ENCODE results near the gene AGTRAP. TPM values are rescaled to one million over a fixed set of nuclear protein-coding genes. Genes with fewer than 3 reads are reported as not detected.
A peak's percentile ranks its signal among the peaks of the same experiment; 100 is the strongest.

The AGTRAP gene
- total RNA-seq, 1 donor from 2014 or later: 15.7 TPM

GRCh38 chr1:11697188-11697892 lies 38.6 kb upstream of the AGTRAP start:
- Histone ChIP-seq H3K36me3 (ENCODE audit: control insufficient read depth in 3 of 3, insufficient read depth in 3 of 3, low read length in 3 of 3) (no peaks in the 10 kb centered on the region), H3K9ac (ENCODE audit: low read depth in 1 of 3, low read length in 3 of 3) (no peak overlapping the region), H3K27ac (ENCODE audit: low read depth, low read length) (no peak overlapping the region), H3K4me1 (ENCODE audit: control insufficient read depth in 3 of 3, insufficient read depth in 3 of 3, low read length in 3 of 3) (peaks cover 15 to 30% (median 19%) of the 10 kb centered on the region in 3 donors), H3K4me3 (ENCODE audit: low read length in 3 of 3) (no peak overlapping the region), H3K27me3 (ENCODE audit: control insufficient read depth in 3 of 3, insufficient read depth in 3 of 3, low read length in 3 of 3) (peaks cover 54 to 73% (median 72%) of the 10 kb centered on the region in 3 donors), H3K9me3 (ENCODE audit: control insufficient read depth in 3 of 3, low read length in 3 of 3) (no peaks in the 10 kb centered on the region)

- Histone ChIP-seq H3K9ac (ENCODE audit: low read depth in 1 of 3, low read length in 3 of 3) (no peak overlapping the region), H3K27me3 (ENCODE audit: control insufficient read depth in 3 of 3, insufficient read depth in 3 of 3, low read length in 3 of 3) (peaks cover 51 to 73% (median 72%) of the 10 kb centered on the region in 3 donors), H3K27ac (ENCODE audit: low read depth, low read length) (no peak overlapping the region), H3K4me3 (ENCODE audit: low read length in 3 of 3) (no peak overlapping the region), H3K36me3 (ENCODE audit: control insufficient read depth in 3 of 3, insufficient read depth in 3 of 3, low read length in 3 of 3) (no peaks in the 10 kb centered on the region), H3K4me1 (ENCODE audit: control insufficient read depth in 3 of 3, insufficient read depth in 3 of 3, low read length in 3 of 3) (peaks cover 15 to 30% (median 19%) of the 10 kb centered on the region in 3 donors), H3K9me3 (ENCODE audit: control insufficient read depth in 3 of 3, low read length in 3 of 3) (no peaks in the 10 kb centered on the region)
Measured at GRCh38 chr1:11697893-11698210, 38.1 kb upstream of the AGTRAP start.

GRCh38 chr1:11700601-11701467 lies 35.1 kb upstream of the AGTRAP start:
- Histone ChIP-seq H3K9ac (ENCODE audit: low read depth in 1 of 3, low read length in 3 of 3) (no peak overlapping the region), H3K36me3 (ENCODE audit: control insufficient read depth in 3 of 3, insufficient read depth in 3 of 3, low read length in 3 of 3) (no peaks in the 10 kb centered on the region), H3K4me3 (ENCODE audit: low read length in 3 of 3) (no peak overlapping the region), H3K27me3 (ENCODE audit: control insufficient read depth in 3 of 3, insufficient read depth in 3 of 3, low read length in 3 of 3) (peaks cover 46 to 72% (median 67%) of the 10 kb centered on the region in 3 donors), H3K4me1 (ENCODE audit: control insufficient read depth in 3 of 3, insufficient read depth in 3 of 3, low read length in 3 of 3) (peaks cover 10 to 18% (median 13%) of the 10 kb centered on the region in 3 donors), H3K27ac (ENCODE audit: low read depth, low read length) (no peak overlapping the region), H3K9me3 (ENCODE audit: control insufficient read depth in 3 of 3, low read length in 3 of 3) (no peaks in the 10 kb centered on the region)

GRCh38 chr1:11701551-11701961 lies 34.4 kb upstream of the AGTRAP start:
- H3K9ac ChIP-seq (ENCODE audit: low read depth in 1 of 3, low read length in 3 of 3): peak overlapping the region in 1 of 3 donors; percentile 33
- H3K36me3 ChIP-seq (ENCODE audit: control insufficient read depth in 3 of 3, insufficient read depth in 3 of 3, low read length in 3 of 3): no peaks in the 10 kb centered on the region
- H3K27ac ChIP-seq (ENCODE audit: low read depth, low read length): no peak overlapping the region
- H3K27me3 ChIP-seq (ENCODE audit: control insufficient read depth in 3 of 3, insufficient read depth in 3 of 3, low read length in 3 of 3): peaks cover 46 to 72% (median 69%) of the 10 kb centered on the region in 3 donors
- H3K9me3 ChIP-seq (ENCODE audit: control insufficient read depth in 3 of 3, low read length in 3 of 3): no peaks in the 10 kb centered on the region
- no peak overlapping the region for H3K4me3 ChIP-seq (ENCODE audit: low read length in 3 of 3)
- H3K4me1 ChIP-seq (ENCODE audit: control insufficient read depth in 3 of 3, insufficient read depth in 3 of 3, low read length in 3 of 3): peaks cover 10 to 18% (median 13%) of the 10 kb centered on the region in 3 donors

GRCh38 chr1:11701981-11702803 lies 33.7 kb upstream of the AGTRAP start:
- Histone ChIP-seq H3K27me3 (ENCODE audit: control insufficient read depth in 3 of 3, insufficient read depth in 3 of 3, low read length in 3 of 3) (peaks cover 46 to 70% (median 68%) of the 10 kb centered on the region in 3 donors), H3K4me1 (ENCODE audit: control insufficient read depth in 3 of 3, insufficient read depth in 3 of 3, low read length in 3 of 3) (peaks cover 10 to 18% (median 13%) of the 10 kb centered on the region in 3 donors), H3K4me3 (ENCODE audit: low read length in 3 of 3) (no peak overlapping the region), H3K9me3 (ENCODE audit: control insufficient read depth in 3 of 3, low read length in 3 of 3) (no peaks in the 10 kb centered on the region), H3K9ac (ENCODE audit: low read depth in 1 of 3, low read length in 3 of 3) (no peak overlapping the region), H3K27ac (ENCODE audit: low read depth, low read length) (no peak overlapping the region), H3K36me3 (ENCODE audit: control insufficient read depth in 3 of 3, insufficient read depth in 3 of 3, low read length in 3 of 3) (no peaks in the 10 kb centered on the region)

GRCh38 chr1:11703357-11704193 lies 32.4 kb upstream of the AGTRAP start:
- Histone ChIP-seq H3K9me3 (ENCODE audit: control insufficient read depth in 3 of 3, low read length in 3 of 3) (no peaks in the 10 kb centered on the region), H3K4me3 (ENCODE audit: low read length in 3 of 3) (no peak overlapping the region), H3K27ac (ENCODE audit: low read depth, low read length) (no peak overlapping the region), H3K9ac (ENCODE audit: low read depth in 1 of 3, low read length in 3 of 3) (no peak overlapping the region), H3K36me3 (ENCODE audit: control insufficient read depth in 3 of 3, insufficient read depth in 3 of 3, low read length in 3 of 3) (no peaks in the 10 kb centered on the region), H3K27me3 (ENCODE audit: control insufficient read depth in 3 of 3, insufficient read depth in 3 of 3, low read length in 3 of 3) (peaks cover 41 to 63% (median 58%) of the 10 kb centered on the region in 3 donors), H3K4me1 (ENCODE audit: control insufficient read depth in 3 of 3, insufficient read depth in 3 of 3, low read length in 3 of 3) (peaks cover 10 to 26% (median 20%) of the 10 kb centered on the region in 3 donors)

GRCh38 chr1:11704194-11704529 lies 31.8 kb upstream of the AGTRAP start:
- peaks cover 43 to 59% (median 58%) of the 10 kb centered on the region in 3 donors for H3K27me3 ChIP-seq (ENCODE audit: control insufficient read depth in 3 of 3, insufficient read depth in 3 of 3, low read length in 3 of 3)

GRCh38 chr1:11704691-11705475 lies 31.1 kb upstream of the AGTRAP start:
- Histone ChIP-seq H3K4me3 (ENCODE audit: low read length in 3 of 3) (no peak overlapping the region), H3K27ac (ENCODE audit: low read depth, low read length) (no peak overlapping the region), H3K36me3 (ENCODE audit: control insufficient read depth in 3 of 3, insufficient read depth in 3 of 3, low read length in 3 of 3) (no peaks in the 10 kb centered on the region), H3K4me1 (ENCODE audit: control insufficient read depth in 3 of 3, insufficient read depth in 3 of 3, low read length in 3 of 3) (peaks cover 10 to 26% (median 20%) of the 10 kb centered on the region in 3 donors), H3K9ac (ENCODE audit: low read depth in 1 of 3, low read length in 3 of 3) (no peak overlapping the region), H3K27me3 (ENCODE audit: control insufficient read depth in 3 of 3, insufficient read depth in 3 of 3, low read length in 3 of 3) (peaks cover 46 to 61% (median 58%) of the 10 kb centered on the region in 3 donors), H3K9me3 (ENCODE audit: control insufficient read depth in 3 of 3, low read length in 3 of 3) (no peaks in the 10 kb centered on the region)

More at GRCh38 chr1:11704194-11704529, 31.8 kb upstream of the AGTRAP start:
- H3K9me3 ChIP-seq (ENCODE audit: control insufficient read depth in 3 of 3, low read length in 3 of 3): no peaks in the 10 kb centered on the region
- H3K36me3 ChIP-seq (ENCODE audit: control insufficient read depth in 3 of 3, insufficient read depth in 3 of 3, low read length in 3 of 3): no peaks in the 10 kb centered on the region
- H3K4me1 ChIP-seq (ENCODE audit: control insufficient read depth in 3 of 3, insufficient read depth in 3 of 3, low read length in 3 of 3): peaks cover 10 to 26% (median 20%) of the 10 kb centered on the region in 3 donors
- no peak overlapping the region for H3K4me3 ChIP-seq (ENCODE audit: low read length in 3 of 3)
- no peak overlapping the region for H3K9ac ChIP-seq (ENCODE audit: low read depth in 1 of 3, low read length in 3 of 3)
- H3K27ac ChIP-seq (ENCODE audit: low read depth, low read length): no peak overlapping the region

Measured in skeletal muscle tissue (tissue), 4 donors.